AML-193 (cell line): ENCODE results near the gene RABL6.
"Not testable (repeated sequence)": the region's sequence is repeated elsewhere in the genome, so short reads cannot be mapped to it uniquely, and the experiment has no call there.

Experiments
- DNase-seq, 2 experiments: peaks; one replicate each; lab custom pipeline; 2025; lab: John Stamatoyannopoulos, UW

RABL6 gene

GRCh38 chr9:136835932-136836904 is 28.5 kb downstream of the RABL6 start:
- DNase-seq, result no peak

GRCh38 chr9:136837146-136837855 is 29.6 kb downstream of the RABL6 start:
- DNase-seq, result no peak

- not testable (repeated sequence) for DNase-seq
Measured at GRCh38 chr9:136837856-136838277, 30.1 kb downstream of the RABL6 start.

GRCh38 chr9:136838314-136839228 is 30.8 kb downstream of the RABL6 start:
- no peak for DNase-seq

GRCh38 chr9:136839229-136840139 is 31.7 kb downstream of the RABL6 start:
- no peak for DNase-seq

- DNase-seq, result no peak
Measured at GRCh38 chr9:136840140-136840876, 32.6 kb downstream of the RABL6 start.

- DNase-seq, result no peak
Measured at GRCh38 chr9:136840877-136841645, 33.3 kb downstream of the RABL6 start.

- DNase-seq, result not testable (repeated sequence)
Measured at GRCh38 chr9:136841646-136842379, 34.1 kb downstream of the RABL6 start.

- peak; percentile 61 to 64 for DNase-seq
Measured at GRCh38 chr9:136842380-136842948, 34.7 kb downstream of the RABL6 start, which contains the start of gene AJM1. Gene AJM1, plus strand, starts transcription at chr9:136842478. Its CDS starts 1,937 bp downstream, at chr9:136844415.

GRCh38 chr9:136843159-136843800 is 35.5 kb downstream of the RABL6 start:
- DNase-seq, result not testable (repeated sequence)

- DNase-seq, result not testable (repeated sequence)
Measured at GRCh38 chr9:136843801-136844740, 36.3 kb downstream of the RABL6 start.

- DNase-seq, result no peak
Measured at GRCh38 chr9:136844761-136845464, 37.2 kb downstream of the RABL6 start.

GRCh38 chr9:136845465-136846260 is 37.9 kb downstream of the RABL6 start:
- no peak for DNase-seq

- no peak for DNase-seq
Measured at GRCh38 chr9:136846376-136847087, 38.8 kb downstream of the RABL6 start.
